GM10248 (cell line): ENCODE data around the gene IL13RA2.

Experiments
- CTCF ChIA-PET: fragments of 300-600 bp; sonication (Branson Sonifier 250); formaldehyde crosslinking; extraction: SDS; loops from one replicate; lab custom pipeline; 2021; ENCODE audit warnings: antibody characterized with exemption; lab: Yijun Ruan, JAX
- POLR2A ChIA-PET: fragments of 350-650 bp; sonication (Branson Sonifier 250); formaldehyde crosslinking; extraction: SDS; loops from one replicate; lab custom pipeline; 2020; ENCODE audit warnings: antibody characterized with exemption; lab: Yijun Ruan, JAX
- DNase-seq: peaks from one replicate; pipeline ENCODE4 v3.0.0; 2012; ENCODE audit errors: extremely low spot score
- TF ChIP-seq, protein P1 (sequence below): IDR thresholded peaks from 2 replicates; pipeline ENCODE4 v1.5.1; 2012; ENCODE audit warnings: mild to moderate bottlenecking, low read depth; ENCODE audit errors: extremely low read depth, missing control alignments, control extremely low read depth

Gene IL13RA2

GRCh38 chrX:115047715-115048114 lies 30.3 kb upstream of the IL13RA2 start:
- ChIA-PET POLR2A (no interaction called here), CTCF (no interaction called here)
- TF ChIP-seq, protein P1, sequence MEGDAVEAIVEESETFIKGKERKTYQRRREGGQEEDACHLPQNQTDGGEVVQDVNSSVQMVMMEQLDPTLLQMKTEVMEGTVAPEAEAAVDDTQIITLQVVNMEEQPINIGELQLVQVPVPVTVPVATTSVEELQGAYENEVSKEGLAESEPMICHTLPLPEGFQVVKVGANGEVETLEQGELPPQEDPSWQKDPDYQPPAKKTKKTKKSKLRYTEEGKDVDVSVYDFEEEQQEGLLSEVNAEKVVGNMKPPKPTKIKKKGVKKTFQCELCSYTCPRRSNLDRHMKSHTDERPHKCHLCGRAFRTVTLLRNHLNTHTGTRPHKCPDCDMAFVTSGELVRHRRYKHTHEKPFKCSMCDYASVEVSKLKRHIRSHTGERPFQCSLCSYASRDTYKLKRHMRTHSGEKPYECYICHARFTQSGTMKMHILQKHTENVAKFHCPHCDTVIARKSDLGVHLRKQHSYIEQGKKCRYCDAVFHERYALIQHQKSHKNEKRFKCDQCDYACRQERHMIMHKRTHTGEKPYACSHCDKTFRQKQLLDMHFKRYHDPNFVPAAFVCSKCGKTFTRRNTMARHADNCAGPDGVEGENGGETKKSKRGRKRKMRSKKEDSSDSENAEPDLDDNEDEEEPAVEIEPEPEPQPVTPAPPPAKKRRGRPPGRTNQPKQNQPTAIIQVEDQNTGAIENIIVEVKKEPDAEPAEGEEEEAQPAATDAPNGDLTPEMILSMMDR: no peak
- no peak for DNase-seq

DNA sequence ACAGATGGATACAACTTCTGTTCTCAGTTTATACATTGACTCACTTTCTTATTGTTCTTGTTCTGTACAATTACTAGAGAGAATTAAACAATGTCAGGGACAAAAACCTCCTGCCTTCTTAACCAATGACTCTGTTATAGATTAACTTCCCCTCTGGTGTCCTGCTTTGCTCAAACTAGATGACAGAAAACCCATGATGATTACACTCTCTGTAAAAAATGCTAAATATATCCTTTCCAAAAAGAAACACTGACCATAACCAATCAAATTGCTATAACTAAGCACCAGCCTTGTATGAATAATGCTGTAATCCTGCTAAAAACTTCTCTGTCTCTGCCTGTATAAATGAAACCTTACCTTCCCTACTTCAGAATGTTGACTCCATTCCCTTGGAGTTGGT lies 29.8 kb upstream of the IL13RA2 start:
- DNase-seq: no peak
- ChIA-PET CTCF (no interaction called here), POLR2A (no interaction called here)
- TF ChIP-seq, protein P1: no peak

DNA sequence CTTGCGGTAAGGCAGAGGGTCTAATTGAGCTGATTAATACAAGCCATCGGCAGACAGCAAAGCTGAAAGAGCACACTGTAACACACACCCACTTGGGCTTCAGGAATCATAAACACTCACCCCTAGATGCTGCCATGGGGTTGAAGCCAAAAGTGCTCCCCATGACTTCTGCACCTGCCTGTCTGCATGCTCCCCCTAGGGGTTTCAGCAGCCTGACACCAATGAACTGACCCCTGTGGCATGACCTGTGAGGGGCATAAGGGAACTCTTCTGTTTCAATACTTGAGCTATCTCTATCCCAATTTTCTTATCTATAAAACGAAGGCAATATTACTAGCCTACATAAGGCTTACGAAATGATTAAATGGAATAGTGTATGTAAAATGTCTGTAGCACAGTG lies 23.0 kb upstream of the IL13RA2 start:
- CTCF ChIA-PET: interaction anchor here (1.1 kb wide), 1 partner anchor 18 kb away, joined by 3 read pairs; no protein-coding TSS in a partner anchor
- no peak for DNase-seq
- POLR2A ChIA-PET: no interaction called here
- TF ChIP-seq, protein P1: no peak

- TF ChIP-seq, protein P1: no peak
- POLR2A ChIA-PET: no interaction called here
- no peak for DNase-seq
- CTCF ChIA-PET: no interaction called here
Observed at GRCh38 chrX:115038406-115038805, 21.0 kb upstream of the IL13RA2 start.

DNA sequence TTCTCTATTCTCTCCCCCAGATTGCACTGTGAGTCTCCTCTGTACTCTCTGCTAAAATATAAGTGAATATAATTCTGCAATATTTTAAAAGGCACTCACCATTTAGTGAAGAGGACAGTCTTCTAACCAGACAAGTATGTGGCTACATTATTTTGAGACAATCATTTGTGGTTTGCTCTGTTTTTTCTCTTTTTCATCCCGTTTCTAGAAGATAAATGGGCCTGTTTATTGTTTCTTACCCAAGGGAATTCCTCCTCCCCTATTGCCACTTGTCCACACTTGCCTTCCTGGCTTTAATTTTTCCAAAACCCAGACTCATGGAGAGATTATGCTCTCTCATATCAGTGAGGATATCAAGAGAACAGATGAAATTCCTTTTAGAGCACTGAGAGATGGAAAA lies 18.6 kb upstream of the IL13RA2 start:
- TF ChIP-seq, protein P1: no peak
- ChIA-PET CTCF (no interaction called here), POLR2A (no interaction called here)
- DNase-seq: no peak

GRCh38 chrX:115031989-115032388 lies 14.6 kb upstream of the IL13RA2 start:
- ChIA-PET POLR2A (no interaction called here), CTCF (interaction anchor here (1.1 kb wide), 1 partner anchor 10 kb away, joined by 3 read pairs; no protein-coding TSS in a partner anchor)
- DNase-seq: no peak
- TF ChIP-seq, protein P1: no peak

DNA sequence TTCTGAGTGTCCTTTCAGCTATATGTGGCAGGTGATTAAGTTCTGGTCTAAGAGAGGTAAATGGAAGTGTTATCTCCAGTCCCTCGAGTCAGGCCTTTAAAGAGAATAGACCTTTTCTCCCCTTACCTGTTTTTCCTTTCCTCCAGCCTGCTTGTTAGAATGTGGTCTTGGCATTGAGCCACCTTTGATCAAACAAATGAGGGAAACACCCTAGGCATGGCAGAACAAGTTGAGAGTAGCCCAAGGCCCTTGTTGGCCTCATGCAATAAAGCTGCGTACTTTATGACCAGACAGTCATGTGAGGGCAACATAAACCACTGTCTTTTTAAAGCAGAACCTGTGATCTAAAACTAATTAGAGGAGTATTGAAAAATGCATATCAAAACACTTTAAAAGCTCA lies 13.2 kb upstream of the IL13RA2 start:
- ChIA-PET CTCF (no interaction called here), POLR2A (no interaction called here)
- TF ChIP-seq, protein P1: no peak
- DNase-seq: no peak
